Measurements from ENCODE around the gene ETFB. TPM values are rescaled to one million over a fixed set of nuclear protein-coding genes. Genes with fewer than 3 reads are reported as not detected.
A peak's percentile ranks its signal among the peaks of the same experiment; 100 is the strongest.

ETFB gene
- total RNA-seq, 4 donors from 2014 or later, result 52.5 to 79.2 (median 74.5) TPM

DNA sequence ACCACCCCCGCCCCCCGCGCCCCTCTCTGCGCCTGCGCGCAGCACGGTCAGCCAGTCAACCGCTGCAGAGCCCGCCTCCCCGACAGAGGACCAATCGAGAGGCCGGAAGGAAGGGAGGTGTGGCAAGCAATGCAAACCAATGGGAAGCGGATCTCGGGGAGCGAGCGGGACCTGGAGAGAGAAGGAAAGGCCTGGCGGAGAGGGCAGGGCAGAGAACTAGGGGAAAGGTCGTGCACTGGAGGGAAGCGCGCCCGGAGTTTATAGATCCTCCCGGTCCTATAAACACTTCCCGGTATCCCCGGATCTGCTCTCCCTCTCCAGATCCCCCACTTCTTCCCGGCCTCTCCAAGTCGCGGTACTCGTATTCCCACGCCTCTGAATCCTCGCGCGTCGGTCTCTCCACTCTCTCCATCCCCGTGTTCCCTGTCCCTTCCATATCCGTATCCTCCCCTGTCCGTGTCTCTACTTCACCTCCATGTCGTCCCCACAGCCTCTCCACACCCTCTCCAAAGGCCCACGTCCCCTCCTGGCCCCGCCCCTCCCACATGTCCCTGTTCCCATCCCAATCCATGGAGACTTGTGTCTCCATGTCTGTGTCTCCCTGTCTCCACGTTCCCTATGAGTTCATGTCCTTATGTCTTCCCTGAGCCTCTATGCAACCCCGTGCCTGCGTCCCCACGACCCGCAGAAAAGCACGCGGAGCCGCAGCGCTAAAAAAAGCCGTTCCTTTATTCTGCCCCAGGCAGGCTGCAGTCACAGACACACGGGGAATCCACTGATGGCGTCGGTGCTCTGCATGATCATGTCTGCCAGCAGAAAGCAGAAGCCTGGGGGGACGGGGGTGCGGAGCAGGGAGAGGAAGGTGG lies 434 bp upstream of the ETFB start:
- WGBS, 2 donors, result 1% methylated on average over 49 to 54 of the region's 54 CpGs
- TF ChIP-seq POLR2A (IDR thresholded peaks at IDR 0.05), result peak in 1 of 2 donors; percentile 27
- TF ChIP-seq CTCF (IDR thresholded peaks at IDR 0.05), result peak in 1 of 3 donors; percentile 64
- H3K4me3 ChIP-seq (ENCODE audit: low read depth, poor library complexity, severe bottlenecking), result peak overlapping the region; percentile 60
- DNase-seq (ENCODE audit: low spot score in 2 of 2), result peak; percentile 98 to 100
- intact Hi-C loops (cut with DNase I; ENCODE audit: low total_unique reads), result no loop called here

DNA sequence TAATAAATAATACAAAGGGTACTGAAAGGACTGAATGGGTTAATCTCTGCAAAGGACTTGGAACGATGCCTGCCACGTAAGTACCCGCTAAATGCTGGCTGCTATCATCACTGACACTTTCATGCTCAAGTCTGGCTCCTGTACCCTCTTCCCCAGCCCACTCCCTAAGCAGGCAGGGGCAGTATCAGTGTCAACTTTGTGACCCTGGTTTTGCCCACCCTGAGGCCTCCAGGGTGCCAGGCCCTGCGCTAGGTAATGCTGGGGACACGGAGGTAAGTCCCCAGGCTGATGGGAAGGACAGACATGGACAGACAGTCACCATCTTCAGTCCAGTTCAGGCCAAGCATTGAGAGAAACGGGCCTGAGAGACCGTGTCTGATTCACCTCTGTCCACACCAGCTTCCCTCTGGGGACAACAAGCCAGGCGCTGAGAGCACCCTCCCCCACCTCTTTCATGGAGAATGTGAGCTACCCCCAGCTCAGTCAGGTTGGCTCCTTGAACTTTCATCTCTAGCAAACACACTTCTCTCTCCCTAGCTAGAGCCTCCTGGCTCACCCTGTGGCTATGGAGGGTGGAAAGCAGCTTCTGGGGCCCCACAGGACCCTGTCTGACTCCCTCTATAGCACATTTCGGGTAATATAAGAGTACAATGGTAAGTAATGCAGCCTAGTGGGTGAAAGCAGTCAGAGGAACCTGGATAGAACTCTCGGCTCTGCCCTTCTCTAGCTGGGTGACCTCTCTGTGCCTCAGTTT lies 800 bp downstream of the ETFB start:
- no peak for TF ChIP-seq CTCF (IDR thresholded peaks at IDR 0.05)
- TF ChIP-seq POLR2A (IDR thresholded peaks at IDR 0.05), result no peak
- DNase-seq (ENCODE audit: low spot score in 2 of 2), result no peak
- intact Hi-C loops (cut with DNase I; ENCODE audit: low total_unique reads), result no loop called here
- WGBS, 2 donors, result 14% methylated on average over 10 of the region's 10 CpGs
- H3K4me3 ChIP-seq (ENCODE audit: low read depth, poor library complexity, severe bottlenecking), result peak overlapping the region; percentile 60

DNA sequence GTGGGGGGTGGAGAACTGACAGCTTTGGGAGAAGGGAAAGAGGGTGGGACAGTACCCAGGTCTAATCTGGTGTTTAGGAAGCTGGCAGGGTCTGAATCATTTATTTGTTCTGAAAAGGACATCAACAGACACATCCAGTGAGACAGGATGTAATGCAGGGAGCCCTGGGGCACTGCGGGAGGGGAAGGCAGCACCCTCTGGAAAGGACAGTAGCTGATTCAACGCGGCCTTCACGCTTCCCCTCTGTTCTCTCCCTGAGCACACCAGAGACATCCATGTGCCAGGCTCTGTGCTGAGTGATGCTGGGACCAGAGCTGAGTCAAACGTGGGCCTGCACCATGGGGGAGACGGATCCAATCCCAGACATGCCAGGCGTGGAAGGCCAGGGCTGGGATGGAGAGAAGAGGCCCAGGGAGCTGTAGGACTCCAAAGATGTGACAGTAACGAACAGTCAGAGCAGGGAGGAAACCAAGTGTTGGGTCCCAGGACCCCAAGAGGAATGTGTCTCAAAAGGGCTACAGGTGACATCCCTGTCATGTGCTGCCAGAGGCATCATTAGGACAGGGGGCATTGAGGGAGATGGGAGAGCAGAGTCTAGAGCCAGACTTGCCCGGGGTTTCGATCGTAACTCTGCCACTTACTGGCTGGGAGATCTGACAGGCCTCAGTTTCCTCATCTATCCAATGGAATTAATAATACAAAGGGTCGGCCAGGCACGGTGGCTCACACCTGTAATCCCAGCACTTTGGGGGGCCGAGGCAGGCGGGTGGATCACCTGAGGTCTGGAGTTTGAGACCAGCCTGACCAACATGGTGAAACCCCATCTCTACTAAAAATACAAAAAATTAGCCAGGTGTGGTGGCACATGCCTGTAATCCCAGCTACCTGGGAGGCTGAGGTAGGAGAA lies 1.7 kb downstream of the ETFB start:
- intact Hi-C loops (cut with DNase I; ENCODE audit: low total_unique reads), result no loop called here
- no peak for TF ChIP-seq POLR2A (IDR thresholded peaks at IDR 0.05)
- no peak for TF ChIP-seq CTCF (IDR thresholded peaks at IDR 0.05)
- H3K4me3 ChIP-seq (ENCODE audit: low read depth, poor library complexity, severe bottlenecking), result no peak overlapping the region
- WGBS, 2 donors, result 77 to 80% methylated on average over 15 of the region's 15 CpGs
- DNase-seq (ENCODE audit: low spot score in 2 of 2), result no peak

GRCh38 chr19:51361239-51361638 lies 4.9 kb downstream of the ETFB start:
- intact Hi-C loops (cut with DNase I; ENCODE audit: low total_unique reads), result no loop called here
- TF ChIP-seq CTCF (IDR thresholded peaks at IDR 0.05), result no peak
- TF ChIP-seq POLR2A (IDR thresholded peaks at IDR 0.05), result no peak
- DNase-seq (ENCODE audit: low spot score in 2 of 2), result no peak
- 89 to 90% methylated on average over 13 of the region's 13 CpGs for WGBS, 2 donors
- no peak overlapping the region for H3K4me3 ChIP-seq (ENCODE audit: low read depth, poor library complexity, severe bottlenecking)

- DNase-seq (ENCODE audit: low spot score in 2 of 2), result no peak
- intact Hi-C loops (cut with DNase I; ENCODE audit: low total_unique reads), result no loop called here
- H3K4me3 ChIP-seq (ENCODE audit: low read depth, poor library complexity, severe bottlenecking), result no peak overlapping the region
- TF ChIP-seq CTCF (IDR thresholded peaks at IDR 0.05) (no peak), POLR2A (IDR thresholded peaks at IDR 0.05) (no peak)
- 71 to 82% methylated on average over 4 of the region's 4 CpGs for WGBS, 2 donors
These were observed 6.9 kb downstream of the ETFB start for GRCh38 chr19:51359294-51359693.

All from lower leg skin (tissue), 4 donors.